OCI-M1 (cell line): ENCODE data around the gene MYLK.

Experiments used
- DNase-seq: peaks from one replicate; lab custom pipeline; 2025; lab: John Stamatoyannopoulos, UW

Gene MYLK

DNA sequence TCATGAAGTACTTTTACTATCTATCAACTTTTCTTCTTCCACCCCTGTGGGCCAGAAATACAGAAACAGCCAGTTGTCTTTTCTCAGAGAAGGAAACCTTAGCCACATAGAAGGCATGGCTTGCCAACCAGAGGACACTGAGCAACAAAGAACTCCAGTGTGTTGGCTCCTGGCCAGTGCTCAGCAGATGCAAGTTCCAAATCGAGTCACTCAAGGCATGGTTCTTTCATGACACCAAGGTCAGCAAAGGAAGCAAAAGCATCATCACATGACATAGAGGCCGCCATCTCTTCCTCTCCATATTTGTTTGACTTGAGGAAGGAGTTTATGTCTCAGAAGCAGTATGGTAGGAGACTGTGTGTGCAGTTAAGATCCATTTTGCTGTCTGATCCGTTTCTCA lies 92.2 kb downstream of the MYLK start:
- DNase-seq, result no peak

DNA sequence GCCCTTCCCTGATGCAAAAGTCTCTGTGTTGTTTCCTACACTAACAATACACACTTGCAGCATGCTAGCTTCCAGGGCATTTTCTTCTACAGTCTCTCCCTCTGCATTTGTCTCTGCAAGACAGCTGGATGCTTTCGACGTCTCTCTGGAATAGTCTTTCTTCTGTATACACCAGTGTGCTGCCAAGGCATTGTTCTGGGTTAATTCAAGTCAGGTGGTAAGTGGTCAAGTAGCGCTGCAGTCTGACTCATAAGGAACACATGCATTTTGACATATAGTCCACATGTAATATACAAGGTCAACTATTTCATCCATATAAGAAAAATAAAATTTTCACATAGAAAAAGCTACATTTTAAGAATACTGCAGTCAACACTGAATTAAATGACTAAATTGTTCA lies 92.7 kb downstream of the MYLK start:
- no peak for DNase-seq

DNA sequence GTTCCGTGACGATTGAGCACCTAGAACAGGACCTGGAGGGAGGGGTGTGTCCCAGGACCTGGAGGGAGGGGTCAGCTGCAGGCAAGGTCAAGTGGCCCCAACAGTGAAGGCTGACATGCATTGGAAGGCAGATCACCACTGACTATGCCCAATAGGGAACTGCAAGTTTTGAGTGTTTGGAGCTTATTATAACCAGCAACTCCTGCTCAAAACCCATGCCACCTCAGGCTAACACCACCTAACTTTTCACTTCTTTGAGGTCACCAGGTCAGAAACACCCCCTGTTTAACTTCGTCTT lies 93.1 kb downstream of the MYLK start:
- DNase-seq, result no peak

DNA sequence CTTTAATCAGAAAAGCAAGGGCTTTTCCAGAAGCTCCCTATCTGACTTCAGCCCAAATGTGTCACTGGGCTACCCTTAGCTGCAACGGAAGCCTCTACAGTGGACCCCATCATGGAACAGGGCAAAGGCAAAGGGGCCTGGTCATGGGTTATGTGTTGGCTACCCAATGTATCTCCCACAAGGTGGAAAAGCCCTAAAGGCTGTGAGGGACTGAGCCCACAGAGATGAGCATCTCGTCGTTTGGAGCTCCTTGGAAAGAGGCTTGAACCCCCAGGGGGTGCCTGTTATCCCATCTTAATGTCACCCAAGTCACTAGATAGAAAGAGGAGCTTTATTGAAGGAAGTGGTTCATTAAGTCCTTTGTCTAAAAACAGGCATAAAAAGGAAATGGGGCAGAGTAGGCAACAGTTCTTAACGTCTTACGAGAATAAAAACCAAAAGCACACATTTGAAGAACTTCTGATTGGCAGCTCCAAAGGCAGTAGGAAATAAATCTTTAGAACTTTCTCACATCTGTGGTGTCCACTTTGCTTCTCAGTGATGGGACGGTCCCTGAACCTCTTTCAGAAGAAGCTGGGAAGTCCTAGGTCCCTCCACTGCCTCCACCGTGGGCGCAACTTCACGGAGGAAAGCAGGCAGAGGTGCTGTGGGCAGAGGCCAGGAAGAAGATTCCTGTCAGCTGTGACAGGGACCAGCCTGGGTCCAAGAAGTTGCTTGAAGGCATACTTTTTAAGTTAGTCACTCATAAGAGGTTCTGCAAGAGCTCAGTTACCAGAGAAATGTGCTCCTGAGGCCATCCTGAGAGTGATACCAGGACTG lies 93.7 kb downstream of the MYLK start:
- DNase-seq, result no peak

DNA sequence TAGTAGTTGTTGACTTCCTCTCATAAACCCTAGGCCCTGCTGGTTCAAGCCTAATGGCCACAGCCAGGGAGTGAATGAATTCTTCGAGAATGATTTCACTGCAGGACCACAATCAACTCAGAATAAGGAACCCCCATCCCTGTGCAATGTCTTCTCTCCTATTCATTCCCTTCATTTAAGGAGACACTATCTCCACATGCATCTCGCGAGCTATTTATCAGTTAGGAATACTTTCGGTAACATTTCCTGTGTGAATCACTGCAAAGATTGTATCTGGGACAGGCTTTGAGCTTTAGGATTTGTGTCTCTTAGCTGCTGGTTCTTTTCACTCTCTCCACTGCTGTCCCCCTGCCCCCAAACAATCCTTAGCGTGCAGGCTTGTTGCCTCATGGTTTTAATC lies 94.4 kb downstream of the MYLK start:
- DNase-seq, result no peak

DNA sequence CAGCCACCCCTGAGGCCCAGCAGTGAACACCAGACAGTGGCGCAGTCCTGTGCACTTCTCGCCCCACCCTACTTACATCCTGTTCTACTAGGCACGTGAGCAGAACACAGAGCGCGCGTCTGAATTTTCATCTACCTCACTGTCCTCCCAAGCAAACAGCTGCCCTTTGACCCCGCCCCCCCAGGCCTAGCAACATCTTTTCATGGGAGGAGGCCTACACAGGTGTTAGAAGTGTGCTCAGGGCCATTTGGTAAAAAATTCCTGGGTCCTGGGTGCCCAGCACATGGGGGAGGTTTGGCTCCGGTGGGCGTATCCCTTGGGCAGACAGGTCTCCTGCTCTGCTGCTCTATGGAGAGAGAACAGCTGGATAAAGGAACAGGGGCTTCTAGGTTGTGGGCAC lies 95.0 kb downstream of the MYLK start:
- DNase-seq, result no peak

DNA sequence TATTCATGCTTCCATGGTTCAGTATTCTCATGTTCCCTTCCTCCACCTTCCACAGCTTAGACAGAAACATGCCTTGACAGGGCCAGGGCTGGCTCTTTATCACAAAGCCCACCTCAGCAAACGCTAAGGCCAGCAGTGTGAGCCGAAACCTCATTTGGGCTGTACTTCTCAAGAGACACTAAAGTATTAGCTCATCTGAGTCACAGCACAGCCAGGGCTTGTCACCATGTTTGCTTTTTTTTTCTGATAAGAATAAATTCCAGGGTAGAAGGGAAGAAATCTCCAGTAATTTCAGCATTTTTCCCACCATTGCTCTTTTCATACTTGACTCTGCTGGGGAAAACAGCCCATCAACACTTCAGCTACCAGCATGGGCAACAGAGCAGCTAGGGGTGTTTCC lies 95.4 kb downstream of the MYLK start:
- DNase-seq, result no peak

DNA sequence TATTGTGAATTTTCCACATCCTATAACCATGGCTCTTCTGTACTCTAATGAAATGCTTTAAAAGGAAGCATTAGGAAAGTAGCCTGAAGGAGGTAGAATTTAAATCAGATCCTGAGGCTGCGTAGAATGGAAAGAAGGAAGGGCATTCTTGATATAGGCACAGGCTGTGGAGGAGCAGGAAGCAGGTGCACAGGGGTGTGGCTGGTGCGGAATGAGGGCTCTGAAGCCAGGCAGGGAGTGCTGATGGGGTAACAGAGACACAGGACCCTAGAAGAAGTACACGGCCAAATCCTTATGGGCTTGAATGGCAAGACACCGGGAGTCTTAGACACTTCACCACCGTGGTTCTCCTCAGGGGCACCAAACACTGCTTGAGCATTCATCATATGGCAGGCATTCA lies 97.0 kb downstream of the MYLK start:
- no peak for DNase-seq

DNA sequence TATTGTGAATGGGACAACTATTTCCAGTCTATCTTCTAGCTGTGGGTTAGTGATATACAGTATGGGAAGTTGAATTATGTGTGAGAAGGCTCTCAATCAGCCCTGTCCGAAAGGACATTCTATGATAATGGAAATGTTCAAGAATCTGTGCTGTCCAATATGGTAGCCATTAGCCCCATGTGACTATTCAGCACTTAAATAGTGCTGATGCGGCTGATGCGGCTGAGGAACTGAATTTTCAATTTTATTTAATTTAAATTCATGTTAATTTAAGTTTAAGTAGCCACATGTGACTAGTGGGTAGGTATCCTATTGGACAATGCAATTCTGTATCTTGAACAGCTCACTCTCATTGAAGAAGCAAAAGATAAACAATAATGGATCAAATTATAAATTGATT lies 98.5 kb downstream of the MYLK start:
- DNase-seq, result no peak

DNA sequence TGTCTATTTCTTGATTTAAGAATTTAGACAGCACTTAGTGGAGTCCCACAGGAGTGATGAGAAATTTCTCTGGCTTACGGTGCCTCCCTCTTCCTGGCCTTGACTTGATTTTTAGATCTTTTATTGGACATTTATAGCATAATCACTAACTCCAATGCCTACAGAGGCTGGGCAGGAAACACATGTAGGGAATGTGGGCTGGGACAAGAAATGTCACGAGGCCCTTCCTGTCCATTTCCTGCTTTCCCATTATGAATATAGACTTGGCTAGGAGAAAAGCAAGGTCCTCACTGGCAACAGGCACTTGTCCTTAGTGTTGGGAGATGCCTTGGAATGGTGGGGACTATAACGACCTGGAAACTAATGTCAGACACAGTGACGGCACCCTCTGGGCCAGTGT lies 100.3 kb downstream of the MYLK start:
- no peak for DNase-seq

DNA sequence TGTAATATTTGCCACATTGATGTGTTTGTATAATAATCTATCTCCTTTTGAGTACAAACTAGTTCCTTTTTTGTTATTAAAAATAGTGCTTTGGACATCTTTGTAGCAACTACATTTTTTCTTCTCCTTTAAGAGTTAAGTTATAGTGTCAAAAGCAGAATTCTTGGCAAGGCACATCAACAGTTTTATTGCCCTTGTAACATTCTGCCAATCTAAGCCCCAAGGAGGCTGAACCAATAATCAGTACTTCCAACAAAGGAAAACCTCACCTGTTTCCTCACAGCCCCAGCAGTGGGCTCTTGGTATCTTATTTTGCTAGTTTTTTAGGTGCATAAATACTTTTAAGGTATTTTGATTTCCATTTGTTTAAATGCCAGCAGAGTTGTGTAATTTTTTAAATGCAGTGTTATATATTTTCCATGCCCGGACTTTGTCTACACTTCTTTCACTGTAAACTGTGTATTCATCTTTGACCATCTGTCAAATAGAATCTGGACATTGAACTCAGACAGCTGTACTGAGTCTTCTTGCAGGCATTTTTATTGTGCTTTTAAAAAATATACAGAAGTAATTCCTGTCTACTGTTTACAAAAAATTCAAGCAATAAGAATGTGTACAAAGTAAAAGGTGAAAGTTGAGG lies 101.0 kb downstream of the MYLK start:
- no peak for DNase-seq

DNA sequence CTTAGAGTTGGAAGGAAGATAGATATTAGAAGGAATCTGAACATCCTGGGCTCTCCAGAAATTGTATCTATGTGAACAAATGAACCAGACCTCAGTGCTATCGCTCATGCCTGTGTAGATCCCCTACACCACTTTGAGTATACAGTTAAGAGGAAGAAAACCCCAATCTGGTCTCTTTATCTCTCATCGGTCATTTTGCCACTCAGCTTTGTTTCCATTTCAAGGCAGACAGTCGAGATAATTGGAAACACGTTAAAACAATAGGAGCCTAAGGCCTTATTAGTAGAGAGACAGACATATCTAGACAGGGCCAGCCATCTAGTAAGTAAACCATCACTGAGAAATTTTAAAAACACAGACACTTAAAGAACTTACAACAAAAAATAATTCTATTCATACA lies 101.6 kb downstream of the MYLK start:
- DNase-seq, result peak; percentile 38

DNA sequence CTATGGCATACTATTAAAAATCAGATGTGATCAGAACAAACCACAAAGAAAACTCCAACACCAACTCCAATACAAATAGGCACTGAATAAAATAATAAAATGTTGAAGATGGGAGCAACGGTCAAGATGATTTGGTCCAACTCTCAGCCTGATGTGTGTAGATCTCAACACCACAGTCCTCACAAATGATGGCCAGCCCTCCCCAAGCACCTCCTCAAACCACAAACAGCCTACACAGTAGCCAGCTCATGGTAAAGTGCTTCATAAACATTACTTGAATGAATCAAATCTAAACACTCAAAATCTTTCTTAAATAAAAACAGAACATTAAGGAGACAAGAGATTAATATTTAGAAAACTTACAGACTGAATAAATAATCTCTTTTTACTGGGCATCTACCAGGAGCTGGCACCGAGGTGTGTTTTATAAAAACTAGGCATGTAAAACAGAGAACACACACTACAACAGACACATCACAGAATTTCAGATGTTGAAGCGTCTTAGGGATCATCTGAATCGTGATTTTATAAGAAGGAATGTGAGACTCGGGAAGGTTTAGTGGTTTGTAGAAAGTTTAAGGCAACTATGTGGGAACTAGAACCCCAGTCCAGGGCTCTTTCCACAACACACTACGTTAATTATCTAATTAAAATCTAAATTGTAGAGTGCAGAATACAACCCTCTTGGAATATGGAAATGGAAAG lies 102.4 kb downstream of the MYLK start:
- DNase-seq, result no peak

DNA sequence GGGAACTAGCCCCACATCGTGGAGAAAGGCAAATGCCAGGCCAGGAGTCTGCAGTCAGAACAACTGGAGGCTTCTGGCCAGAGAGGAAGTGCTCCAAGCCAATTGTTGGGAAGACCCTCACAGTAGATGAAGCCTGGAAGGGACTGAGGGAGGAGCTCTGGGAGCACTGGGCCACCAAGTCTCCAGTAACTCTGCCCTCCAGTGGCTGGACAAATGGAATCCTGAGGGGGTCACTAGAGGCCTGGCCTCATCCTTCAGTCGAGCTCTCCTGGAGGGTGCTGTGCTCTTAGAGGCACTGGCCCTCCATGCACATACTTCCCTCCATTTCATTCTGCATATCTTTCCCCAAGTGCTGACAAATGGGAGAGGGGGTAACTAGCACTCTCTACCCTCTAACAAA lies 103.0 kb downstream of the MYLK start:
- DNase-seq, result no peak

DNA sequence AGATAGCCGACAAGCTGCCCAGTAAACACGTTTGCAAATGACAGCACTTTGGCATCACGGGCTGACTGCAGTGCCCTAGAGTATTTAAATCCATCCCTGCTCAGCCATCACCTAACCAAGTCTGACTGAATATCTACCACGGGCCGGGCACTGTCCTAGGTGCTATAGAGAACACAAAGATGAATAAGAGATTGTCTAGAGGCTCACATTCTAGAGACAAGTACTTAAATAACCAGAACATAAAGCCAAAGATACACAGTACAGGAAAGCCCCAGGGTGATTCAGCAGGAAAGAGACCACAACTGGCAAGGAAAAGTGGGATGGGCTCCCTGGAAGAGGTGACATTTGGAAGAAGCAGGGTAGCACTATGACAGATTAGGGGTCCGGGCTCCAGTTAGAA lies 103.5 kb downstream of the MYLK start:
- no peak for DNase-seq

DNA sequence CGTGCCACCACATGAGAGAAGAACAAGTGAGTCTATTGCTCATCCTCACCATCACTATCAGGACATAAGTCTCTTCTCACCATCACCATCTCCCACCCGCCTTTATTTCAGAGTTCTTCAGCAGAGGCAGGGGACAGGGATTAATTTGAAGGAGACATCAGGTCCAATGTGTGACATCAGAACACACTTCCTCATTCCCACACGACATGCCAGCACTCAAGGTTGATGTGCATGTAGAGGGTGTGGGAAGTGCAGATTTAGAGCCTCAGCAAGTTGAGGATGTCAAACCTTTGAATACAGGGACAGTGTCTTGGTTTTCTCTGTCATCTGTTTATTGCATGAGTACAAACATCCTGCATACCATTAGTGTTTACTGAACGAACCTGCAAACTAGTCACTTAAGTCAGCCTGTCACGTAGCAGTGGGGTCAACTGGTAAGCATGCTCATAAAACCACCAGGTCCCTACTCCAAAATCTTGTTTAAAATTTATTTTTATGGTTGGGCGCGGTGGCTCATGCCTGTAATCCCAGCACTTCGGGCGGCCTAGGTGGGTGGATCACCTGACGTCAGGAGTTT lies 104.4 kb downstream of the MYLK start:
- no peak for DNase-seq

DNA sequence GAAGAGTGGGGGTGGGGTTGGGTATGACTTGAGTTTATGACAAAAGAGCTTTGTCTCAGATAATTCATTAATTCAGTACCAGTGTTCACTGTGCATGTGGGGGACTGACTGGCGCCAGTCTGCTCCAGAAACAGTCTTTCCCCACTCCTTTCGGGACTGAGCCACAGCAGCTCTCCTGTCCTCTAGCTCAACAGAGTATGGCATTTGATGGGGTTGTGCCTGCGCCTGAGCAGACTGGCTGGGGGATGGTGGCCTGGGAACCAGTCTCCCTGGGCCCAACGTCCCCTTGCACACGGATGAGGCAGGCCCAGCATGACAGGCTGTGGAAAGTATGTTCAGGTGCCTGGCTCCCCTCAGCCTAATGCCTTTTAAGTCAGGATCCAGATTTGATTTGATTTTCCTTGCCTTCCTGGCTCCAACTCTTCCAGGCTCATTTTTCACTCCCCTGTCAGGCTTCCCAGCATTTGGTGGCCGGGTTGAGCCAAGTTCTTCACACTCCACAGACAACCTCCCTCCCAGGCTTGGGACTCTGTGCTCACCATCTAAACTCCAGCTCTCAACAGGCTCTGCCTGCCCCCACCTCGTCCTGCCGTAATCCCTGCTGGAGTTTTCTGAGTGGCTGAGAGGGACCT lies 105.0 kb downstream of the MYLK start:
- DNase-seq, result no peak

DNA sequence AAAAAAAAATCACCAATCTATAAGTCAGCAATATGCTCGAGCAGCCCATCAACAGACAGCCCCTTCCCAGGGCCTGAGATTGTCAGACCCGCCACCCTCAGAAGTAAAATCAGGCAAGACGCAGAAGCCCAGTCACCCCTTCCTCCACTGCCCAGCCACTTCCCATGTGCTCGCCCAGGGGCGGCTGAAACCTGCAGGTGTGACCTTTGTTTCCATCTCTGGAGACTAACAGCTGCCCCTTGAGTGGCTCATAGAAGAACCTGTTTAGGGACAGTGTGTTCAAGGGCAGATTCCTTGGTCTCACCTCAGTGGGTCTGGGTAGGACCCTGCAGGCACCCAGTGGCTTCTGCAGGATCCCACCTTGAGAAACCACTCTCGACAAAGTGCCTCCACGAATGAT lies 105.6 kb downstream of the MYLK start:
- no peak for DNase-seq

DNA sequence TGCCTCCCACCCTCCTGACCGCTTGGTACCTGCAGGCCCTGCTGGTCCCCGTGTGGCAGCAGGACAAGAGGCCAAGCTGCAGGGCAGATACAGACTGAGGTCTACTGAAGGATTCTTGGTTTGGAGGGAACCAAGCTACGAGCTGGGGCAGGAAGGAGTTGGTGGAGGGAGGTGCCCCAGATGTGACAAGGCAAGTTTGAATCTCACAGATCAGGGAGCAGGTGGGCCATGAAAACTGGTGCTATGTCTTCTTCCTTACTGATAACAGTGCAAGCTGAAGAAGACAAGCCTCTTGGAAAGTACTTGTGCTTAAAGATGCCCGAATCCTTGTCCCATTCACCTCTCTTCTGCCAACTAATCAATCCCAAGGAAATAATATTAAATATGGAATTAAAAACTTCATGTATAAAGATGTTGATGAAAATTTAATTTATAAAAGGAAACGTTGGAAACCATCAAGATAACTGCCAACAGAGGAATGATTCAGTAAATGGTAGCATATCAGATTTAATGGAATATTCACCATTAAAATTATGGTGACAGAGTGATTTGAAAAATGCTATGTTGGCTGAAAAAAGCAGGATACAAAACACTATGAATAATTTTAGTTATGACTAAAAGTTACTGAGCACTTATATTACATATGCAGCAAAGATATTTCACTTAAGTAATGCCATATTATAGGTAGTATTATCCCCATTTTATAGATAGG lies 107.9 kb downstream of the MYLK start:
- no peak for DNase-seq

DNA sequence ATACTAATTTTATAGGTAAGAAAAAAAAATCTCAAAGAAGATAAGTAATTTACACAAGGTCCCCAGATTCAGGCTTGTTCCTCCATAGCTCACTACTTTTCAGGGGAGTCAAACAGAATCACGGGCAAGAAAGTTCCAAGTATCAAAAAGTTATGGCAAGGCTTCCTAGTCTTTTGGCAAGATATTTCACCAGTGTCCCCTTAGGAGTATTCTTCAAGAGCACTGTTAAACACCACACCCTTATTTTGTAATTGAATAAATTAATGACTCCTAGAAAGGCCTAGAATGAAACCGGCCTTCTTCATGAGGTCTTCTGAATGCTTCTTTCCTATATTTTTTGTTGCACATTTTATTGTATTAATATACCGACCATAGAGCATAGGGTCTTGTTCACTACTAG lies 109.7 kb downstream of the MYLK start:
- no peak for DNase-seq

DNA sequence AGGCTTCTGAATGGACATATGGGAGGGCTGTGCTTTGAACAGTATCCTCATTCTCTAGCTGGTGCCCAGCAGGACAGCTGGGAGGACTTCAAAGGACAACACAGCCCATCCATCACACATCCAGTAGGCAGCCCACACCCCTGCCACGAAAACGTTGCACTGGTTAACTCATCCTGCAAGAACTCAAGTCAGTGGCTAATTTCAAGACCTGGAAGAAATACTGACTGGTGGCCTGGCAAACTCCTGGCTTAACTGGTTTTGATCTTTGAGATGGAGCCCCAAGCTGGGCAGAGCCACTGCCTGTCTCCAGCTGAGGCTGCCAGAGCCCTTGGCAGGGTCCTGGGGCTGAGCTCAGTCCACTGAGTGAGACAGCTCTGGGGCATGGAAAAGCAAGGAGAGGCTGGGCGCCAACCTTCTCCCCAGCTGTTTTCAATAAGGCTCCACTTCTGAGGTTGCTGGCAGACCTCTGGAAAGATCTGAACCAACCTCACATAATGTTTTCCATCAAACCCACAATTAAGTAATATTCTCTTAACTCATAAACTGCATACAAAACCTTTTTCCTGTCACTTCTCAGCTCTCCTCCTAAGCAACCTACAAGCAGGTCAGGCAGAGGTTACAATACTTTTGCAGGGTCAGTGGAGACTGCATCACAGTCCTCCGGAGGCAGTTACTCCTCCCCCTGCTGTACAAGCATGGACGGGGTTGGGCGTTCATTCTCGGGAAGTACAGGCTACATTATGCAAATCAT lies 110.3 kb downstream of the MYLK start:
- no peak for DNase-seq
